ENCODE measurements around the gene TP53AIP1. TPM values are rescaled to one million over a fixed set of nuclear protein-coding genes. Genes with fewer than 3 reads are reported as not detected.

The TP53AIP1 gene
- total and polyA plus RNA-seq, 9 of the 15 experiments (the other 6 are each of a cell fraction or from before 2014, with no cell fraction given) = not detected

GRCh38 chr11:128919216-128919615 is 23.5 kb downstream of the TP53AIP1 start:
- H2AFZ ChIP-seq (ENCODE audit: low read depth, low read length) = no peak overlapping the region
- ChIA-PET POLR2A (interaction anchor here (0.6 to 1.0 kb wide), 2 partner anchors 11 to 24 kb away, joined by 3 read pairs; no protein-coding TSS in a partner anchor), CTCF (ENCODE audit: low intra/inter-chr PET ratio) (no interaction called here)
- H3K36me3 ChIP-seq (ENCODE audit: control insufficient read depth, insufficient read depth, low read length) = no peaks in the 10 kb centered on the region
- no peaks in the 10 kb centered on the region for H3K9me1 ChIP-seq (ENCODE audit: control insufficient read depth, insufficient read depth, low read length)
- H3K9me3 ChIP-seq (replicated peaks; ENCODE audit: control insufficient read depth, insufficient read depth, low read depth, low read length) = no peaks in the 10 kb centered on the region
- in situ Hi-C loops (cut with MboI) = no loop called here
- no peak for TF ChIP-seq TAF1 (IDR thresholded peaks at IDR 0.05; ENCODE audit: control insufficient read depth, extremely low read depth, insufficient read depth, low read length, severe bottlenecking)
- TF ChIP-seq ZKSCAN3 (CRISPR knock-in tag; IDR thresholded peaks at IDR 0.05) = no peak
- no peak for TF ChIP-seq IRF1 (CRISPR knock-in tag; IDR thresholded peaks at IDR 0.05; ENCODE audit: borderline replicate concordance)
- no peaks in the 10 kb centered on the region for H3K4me1 ChIP-seq (replicated peaks in 1 of 2; ENCODE audit: control insufficient read depth in 2 of 2, insufficient read depth in 2 of 2, low read length in 2 of 2)
- no peaks in the 10 kb centered on the region for H4K20me1 ChIP-seq (replicated peaks; ENCODE audit: control insufficient read depth, insufficient read depth, low read length)
- no peak overlapping the region for H3K4me2 ChIP-seq (ENCODE audit: insufficient read depth, low read length)
- WGBS (ENCODE audit: insufficient coverage, low coverage, missing lambda C conversion rate) = 0% methylated on average over 5 of the region's 5 CpGs
- H3K27me3 ChIP-seq (ENCODE audit: control insufficient read depth in 2 of 2, insufficient read depth in 2 of 2, low read length in 2 of 2) = peaks cover 0 to 15% of the 10 kb centered on the region in 2 experiments; a peak in 3 of 5 replicates
- H3K27ac ChIP-seq (ENCODE audit: extremely low read depth, low read depth, low read length) = no peak overlapping the region
- DNase-seq (ENCODE audit: extremely low read depth in 1 of 4, low spot score in 3 of 4) = no peak
- intact Hi-C loops (cut with micrococcal nuclease) = no loop called here
- no peak overlapping the region for H3K4me3 ChIP-seq
- no peak for ATAC-seq
- no peak overlapping the region for H3K9ac ChIP-seq (ENCODE audit: insufficient read depth in 1 of 2, low read depth in 2 of 2, low read length in 2 of 2)
- no peak for FAIRE-seq
- BruUV-seq (replicated peaks) = no TSS peak
- H3K79me2 ChIP-seq (ENCODE audit: control insufficient read depth, insufficient read depth, low read length) = no peaks in the 10 kb centered on the region

- H2AFZ ChIP-seq (ENCODE audit: low read depth, low read length) = no peak overlapping the region
- no peaks in the 10 kb centered on the region for H3K79me2 ChIP-seq (ENCODE audit: control insufficient read depth, insufficient read depth, low read length)
- H3K9me3 ChIP-seq (replicated peaks; ENCODE audit: control insufficient read depth, insufficient read depth, low read depth, low read length) = no peaks in the 10 kb centered on the region
- ATAC-seq = no peak
- H3K36me3 ChIP-seq (ENCODE audit: control insufficient read depth, insufficient read depth, low read length) = no peaks in the 10 kb centered on the region
- no peak for FAIRE-seq
- 2% methylated on average over 5 of the region's 5 CpGs for WGBS (ENCODE audit: insufficient coverage, low coverage, missing lambda C conversion rate)
- H3K4me3 ChIP-seq = no peak overlapping the region
- no peak for TF ChIP-seq CTCFL (IDR thresholded peaks at IDR 0.05; ENCODE audit: borderline replicate concordance, insufficient read depth, low read depth, low read length, poor library complexity, severe bottlenecking)
- no peak for TF ChIP-seq KLF1 (tag; IDR thresholded peaks at IDR 0.05)
- TF ChIP-seq LEF1 (IDR thresholded peaks at IDR 0.05) = no peak
- TF ChIP-seq POLR2AphosphoS2 (IDR thresholded peaks at IDR 0.05; ENCODE audit: low read length) = no peak
- no peak for TF ChIP-seq SMARCA5 (IDR thresholded peaks at IDR 0.05)
- TF ChIP-seq GABPB2 (CRISPR knock-in tag; conservative IDR thresholded peaks at IDR 0.05) = no peak
- H4K20me1 ChIP-seq (replicated peaks; ENCODE audit: control insufficient read depth, insufficient read depth, low read length) = no peaks in the 10 kb centered on the region
- intact Hi-C loops (cut with micrococcal nuclease) (no loop called here), in situ Hi-C loops (cut with MboI) (no loop called here)
- ChIA-PET POLR2A (no interaction called here), CTCF (ENCODE audit: low intra/inter-chr PET ratio) (no interaction called here)
- H3K9me1 ChIP-seq (ENCODE audit: control insufficient read depth, insufficient read depth, low read length) = no peaks in the 10 kb centered on the region
- no peak overlapping the region for H3K9ac ChIP-seq (ENCODE audit: insufficient read depth in 1 of 2, low read depth in 2 of 2, low read length in 2 of 2)
- H3K27ac ChIP-seq (ENCODE audit: extremely low read depth, low read depth, low read length) = no peak overlapping the region
- no peak overlapping the region for H3K4me2 ChIP-seq (ENCODE audit: insufficient read depth, low read length)
- H3K4me1 ChIP-seq (replicated peaks in 1 of 2; ENCODE audit: control insufficient read depth in 2 of 2, insufficient read depth in 2 of 2, low read length in 2 of 2) = no peaks in the 10 kb centered on the region
- peaks cover 0 to 15% of the 10 kb centered on the region in 2 experiments; a peak in 3 of 5 replicates for H3K27me3 ChIP-seq (ENCODE audit: control insufficient read depth in 2 of 2, insufficient read depth in 2 of 2, low read length in 2 of 2)
- BruUV-seq (replicated peaks) = no TSS peak
- no peak for DNase-seq (ENCODE audit: extremely low read depth in 1 of 4, low spot score in 3 of 4)
Measured at GRCh38 chr11:128917144-128917724, 25.4 kb downstream of the TP53AIP1 start.

Data from K562 (cell line).